Neural cell (in vitro differentiated cells): Measurements from ENCODE around the gene PYGO1. TPM values are rescaled to one million over a fixed set of nuclear protein-coding genes. Genes with fewer than 3 reads are reported as not detected.

ENCODE experiments used
- H2AFZ ChIP-seq: fragments of 200-600, 300-800 bp; sonication (generic), shearing (Covaris generic); 2 replicates; pipeline ENCODE4 v1.6.0; 2014; ENCODE audit warnings: low read depth, mild to moderate bottlenecking, antibody characterized with exemption, low read length, moderate library complexity
- H3F3A ChIP-seq: fragments of 200-600 bp; shearing (Covaris generic); 2 replicates; pipeline ENCODE4 v1.6.1; 2016; ENCODE audit warnings: mild to moderate bottlenecking, moderate library complexity, mixed read lengths, antibody characterized with exemption, low read length; ENCODE audit not compliant: insufficient read depth, poor library complexity, severe bottlenecking
- H3K27ac ChIP-seq: fragments of 200-600, 300-800 bp; sonication (generic), shearing (Covaris generic); 2 replicates; pipeline ENCODE4 v1.5.1; 2014; ENCODE audit warnings: mild to moderate bottlenecking, low read length, moderate library complexity
- H3K27me3 ChIP-seq: fragments of 300-800, 200-600 bp; sonication (generic), shearing (Covaris generic); 2 replicates; pipeline ENCODE4 v1.6.0; 2014; ENCODE audit warnings: mild to moderate bottlenecking, low read depth, low read length, moderate library complexity; ENCODE audit not compliant: insufficient read depth
- H3K36me3 ChIP-seq: fragments of 300-800, 200-600 bp; sonication (generic), shearing (Covaris generic); 2 replicates; pipeline ENCODE4 v1.5.1; 2014; ENCODE audit warnings: mild to moderate bottlenecking, antibody characterized with exemption, low read length, moderate library complexity; ENCODE audit not compliant: insufficient read depth
- H3K4me2 ChIP-seq: fragments of 300-800, 200-600 bp; sonication (generic), shearing (Covaris generic); 2 replicates; pipeline ENCODE4 v1.6.0; 2014; ENCODE audit warnings: mild to moderate bottlenecking, low read length
- H3K4me3 ChIP-seq: fragments of 300-800, 200-600 bp; sonication (generic), shearing (Covaris generic); 2 replicates; pipeline ENCODE4 v1.5.1; 2014; ENCODE audit warnings: mild to moderate bottlenecking, low read length, moderate library complexity
- H3K79me2 ChIP-seq: fragments of 200-600 bp; shearing (Covaris generic); replicated peaks from 2 replicates; pipeline ENCODE4 v1.6.0; 2014; ENCODE audit warnings: mild to moderate bottlenecking, low read length, moderate library complexity; ENCODE audit not compliant: insufficient read depth
- H3K9ac ChIP-seq: fragments of 300-800, 200-600 bp; sonication (generic), shearing (Covaris generic); 2 replicates; pipeline ENCODE4 v1.6.1; 2016; ENCODE audit warnings: mild to moderate bottlenecking, low read length, mixed read lengths
- H3K9me2 ChIP-seq: fragments of 200-600 bp; shearing (Covaris generic); 2 replicates; pipeline ENCODE4 v1.6.1; 2016; ENCODE audit warnings: mild to moderate bottlenecking, low read length, mixed read lengths; ENCODE audit not compliant: insufficient read depth
- H3K9me3 ChIP-seq: fragments of 200-600, 300-800 bp; sonication (generic), shearing (Covaris generic); 2 replicates; pipeline ENCODE4 v1.6.1; 2016; ENCODE audit warnings: mild to moderate bottlenecking, mixed run types, low read length, moderate library complexity, mixed read lengths
- H4K20me1 ChIP-seq: fragments of 200-600 bp; shearing (Covaris generic); 2 replicates; pipeline ENCODE4 v1.6.1; 2016; ENCODE audit warnings: mild to moderate bottlenecking, mixed run types; ENCODE audit not compliant: insufficient read depth
- EP300 ChIP-seq: fragments of 450-650 bp; conservative IDR thresholded peaks from 2 replicates; pipeline ENCODE4 v1.6.1; 2014; ENCODE audit warnings: antibody characterized with exemption, mild to moderate bottlenecking, moderate library complexity; ENCODE audit not compliant: poor library complexity, severe bottlenecking
- EZH2 ChIP-seq: fragments of 200-600, 300-800 bp; shearing (Covaris generic), sonication (generic); IDR thresholded peaks from 2 replicates; pipeline ENCODE4 v1.6.1; 2014; ENCODE audit warnings: antibody characterized with exemption, low read length, borderline replicate concordance, mild to moderate bottlenecking; ENCODE audit not compliant: insufficient read depth, poor library complexity, severe bottlenecking
- MXI1 ChIP-seq: fragments of 450-650 bp; conservative IDR thresholded peaks from 2 replicates; pipeline ENCODE4 v1.6.1; 2014; ENCODE audit warnings: antibody characterized with exemption, mild to moderate bottlenecking; ENCODE audit not compliant: poor library complexity, severe bottlenecking
- POLR2AphosphoS5 ChIP-seq: IDR thresholded peaks from 2 replicates; pipeline ENCODE4 v1.6.1; 2012
- RAD21 ChIP-seq: fragments of 450-650 bp; conservative IDR thresholded peaks from 2 replicates; pipeline ENCODE4 v1.6.1; 2014; ENCODE audit warnings: antibody characterized with exemption, mild to moderate bottlenecking, moderate library complexity
- SMC3 ChIP-seq: fragments of 450-650 bp; conservative IDR thresholded peaks from 2 replicates; pipeline ENCODE4 v1.6.1; 2014; ENCODE audit warnings: antibody characterized with exemption, mild to moderate bottlenecking, moderate library complexity; ENCODE audit not compliant: poor library complexity
- TAF1 ChIP-seq: IDR thresholded peaks from 2 replicates; pipeline ENCODE4 v1.6.1; 2012; ENCODE audit warnings: low read depth
- polyA plus RNA-seq: library from polyadenylated mRNA; depleted of rRNA; stranded (reverse); fragments of >200 nt; gene quantifications from 2 replicates; pipeline ENCODE4 v1.2.3, GENCODE V29; 2014
- TF ChIP-seq, protein P1 (sequence below): IDR thresholded peaks from 2 replicates; pipeline ENCODE4 v1.6.1; 2012; ENCODE audit warnings: borderline replicate concordance
- TF ChIP-seq, protein P2 (sequence below): fragments of 450-650 bp; IDR thresholded peaks from 2 replicates; pipeline ENCODE4 v1.5.1; 2014; ENCODE audit warnings: antibody characterized with exemption, mild to moderate bottlenecking, moderate library complexity; ENCODE audit not compliant: poor library complexity, severe bottlenecking

Gene PYGO1
- polyA plus RNA-seq, 1 donor from 2014 or later = 27.6 TPM

DNA sequence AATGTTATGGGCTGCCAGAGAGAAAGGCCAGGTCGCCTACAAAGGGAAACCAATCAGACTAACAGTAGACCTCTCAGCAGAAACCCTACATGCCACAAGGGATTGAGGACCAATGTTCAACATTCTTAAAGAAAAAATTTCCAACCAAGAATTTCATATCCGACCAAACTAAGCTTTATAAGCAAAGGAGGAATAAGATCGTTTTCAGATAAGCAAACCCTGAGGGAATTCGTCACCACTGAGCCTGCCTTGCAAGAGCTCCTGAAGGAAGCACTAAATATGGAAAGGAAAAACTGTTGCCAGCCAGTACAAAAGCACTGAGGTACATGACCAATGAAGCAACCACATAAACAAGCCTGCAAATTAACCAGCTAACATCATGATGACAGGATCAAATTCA lies 33.1 kb downstream of the PYGO1 start:
- H3K4me3 ChIP-seq = no peak overlapping the region
- peaks cover 15% of the 10 kb centered on the region for H3K79me2 ChIP-seq
- H3K9me3 ChIP-seq = peaks cover 6% of the 10 kb centered on the region
- no peaks in the 10 kb centered on the region for H3K9me2 ChIP-seq
- no peak overlapping the region for H3K4me2 ChIP-seq
- no peak overlapping the region for H3K9ac ChIP-seq
- no peaks in the 10 kb centered on the region for H3K27me3 ChIP-seq
- TF ChIP-seq MXI1 (no peak), EP300 (no peak)
- TF ChIP-seq, protein P1, sequence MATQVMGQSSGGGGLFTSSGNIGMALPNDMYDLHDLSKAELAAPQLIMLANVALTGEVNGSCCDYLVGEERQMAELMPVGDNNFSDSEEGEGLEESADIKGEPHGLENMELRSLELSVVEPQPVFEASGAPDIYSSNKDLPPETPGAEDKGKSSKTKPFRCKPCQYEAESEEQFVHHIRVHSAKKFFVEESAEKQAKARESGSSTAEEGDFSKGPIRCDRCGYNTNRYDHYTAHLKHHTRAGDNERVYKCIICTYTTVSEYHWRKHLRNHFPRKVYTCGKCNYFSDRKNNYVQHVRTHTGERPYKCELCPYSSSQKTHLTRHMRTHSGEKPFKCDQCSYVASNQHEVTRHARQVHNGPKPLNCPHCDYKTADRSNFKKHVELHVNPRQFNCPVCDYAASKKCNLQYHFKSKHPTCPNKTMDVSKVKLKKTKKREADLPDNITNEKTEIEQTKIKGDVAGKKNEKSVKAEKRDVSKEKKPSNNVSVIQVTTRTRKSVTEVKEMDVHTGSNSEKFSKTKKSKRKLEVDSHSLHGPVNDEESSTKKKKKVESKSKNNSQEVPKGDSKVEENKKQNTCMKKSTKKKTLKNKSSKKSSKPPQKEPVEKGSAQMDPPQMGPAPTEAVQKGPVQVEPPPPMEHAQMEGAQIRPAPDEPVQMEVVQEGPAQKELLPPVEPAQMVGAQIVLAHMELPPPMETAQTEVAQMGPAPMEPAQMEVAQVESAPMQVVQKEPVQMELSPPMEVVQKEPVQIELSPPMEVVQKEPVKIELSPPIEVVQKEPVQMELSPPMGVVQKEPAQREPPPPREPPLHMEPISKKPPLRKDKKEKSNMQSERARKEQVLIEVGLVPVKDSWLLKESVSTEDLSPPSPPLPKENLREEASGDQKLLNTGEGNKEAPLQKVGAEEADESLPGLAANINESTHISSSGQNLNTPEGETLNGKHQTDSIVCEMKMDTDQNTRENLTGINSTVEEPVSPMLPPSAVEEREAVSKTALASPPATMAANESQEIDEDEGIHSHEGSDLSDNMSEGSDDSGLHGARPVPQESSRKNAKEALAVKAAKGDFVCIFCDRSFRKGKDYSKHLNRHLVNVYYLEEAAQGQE = no peak
- no peak overlapping the region for H3K27ac ChIP-seq
- H4K20me1 ChIP-seq = no peaks in the 10 kb centered on the region
- H3F3A ChIP-seq = no peaks in the 10 kb centered on the region
- no peaks in the 10 kb centered on the region for H3K36me3 ChIP-seq
- H2AFZ ChIP-seq = no peak overlapping the region

DNA sequence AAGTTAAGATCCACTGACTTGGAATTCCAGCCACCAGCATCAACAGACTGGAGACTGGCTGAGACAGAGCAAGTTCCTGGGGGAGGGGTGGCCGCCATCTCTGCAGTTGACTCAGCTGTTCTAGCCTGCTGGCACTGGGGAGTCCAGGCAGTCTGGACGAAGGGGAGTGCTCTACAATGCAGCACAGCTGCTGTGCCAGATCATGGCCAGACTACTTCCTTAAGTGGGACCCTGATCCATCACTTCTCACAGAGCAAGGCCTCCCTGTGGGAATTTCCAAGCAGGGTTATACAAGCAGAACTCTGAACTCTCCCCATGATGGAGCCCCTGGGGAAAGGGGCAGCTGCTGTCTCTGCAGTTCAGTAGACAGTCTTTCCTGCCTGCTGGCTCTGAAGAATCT lies 35.2 kb downstream of the PYGO1 start:
- Histone ChIP-seq H3K9ac (no peak overlapping the region), H3K79me2 (peaks cover 10% of the 10 kb centered on the region), H3K36me3 (no peaks in the 10 kb centered on the region), H4K20me1 (no peaks in the 10 kb centered on the region), H3K27me3 (no peaks in the 10 kb centered on the region), H3K4me3 (no peak overlapping the region), H3K9me3 (peaks cover 6% of the 10 kb centered on the region), H3F3A (no peaks in the 10 kb centered on the region), H3K9me2 (no peaks in the 10 kb centered on the region), H3K27ac (no peak overlapping the region), H2AFZ (no peak overlapping the region), H3K4me2 (no peak overlapping the region)
- TF ChIP-seq EP300 (no peak), RAD21 (no peak), EZH2 (no peak), SMC3 (no peak), MXI1 (no peak), POLR2AphosphoS5 (no peak), TAF1 (no peak)
- TF ChIP-seq, protein P2, sequence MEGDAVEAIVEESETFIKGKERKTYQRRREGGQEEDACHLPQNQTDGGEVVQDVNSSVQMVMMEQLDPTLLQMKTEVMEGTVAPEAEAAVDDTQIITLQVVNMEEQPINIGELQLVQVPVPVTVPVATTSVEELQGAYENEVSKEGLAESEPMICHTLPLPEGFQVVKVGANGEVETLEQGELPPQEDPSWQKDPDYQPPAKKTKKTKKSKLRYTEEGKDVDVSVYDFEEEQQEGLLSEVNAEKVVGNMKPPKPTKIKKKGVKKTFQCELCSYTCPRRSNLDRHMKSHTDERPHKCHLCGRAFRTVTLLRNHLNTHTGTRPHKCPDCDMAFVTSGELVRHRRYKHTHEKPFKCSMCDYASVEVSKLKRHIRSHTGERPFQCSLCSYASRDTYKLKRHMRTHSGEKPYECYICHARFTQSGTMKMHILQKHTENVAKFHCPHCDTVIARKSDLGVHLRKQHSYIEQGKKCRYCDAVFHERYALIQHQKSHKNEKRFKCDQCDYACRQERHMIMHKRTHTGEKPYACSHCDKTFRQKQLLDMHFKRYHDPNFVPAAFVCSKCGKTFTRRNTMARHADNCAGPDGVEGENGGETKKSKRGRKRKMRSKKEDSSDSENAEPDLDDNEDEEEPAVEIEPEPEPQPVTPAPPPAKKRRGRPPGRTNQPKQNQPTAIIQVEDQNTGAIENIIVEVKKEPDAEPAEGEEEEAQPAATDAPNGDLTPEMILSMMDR = no peak
- TF ChIP-seq, protein P1 = no peak
